T-helper 2 cell (primary cell): ENCODE data around the gene TTLL7.

Source experiments
- DNase-seq, 5 experiments: peaks; one replicate each; pipeline versions ENCODE4 v3.0.0 to v3.0.0-alpha.2; 2012 to 2022

Gene TTLL7

DNA sequence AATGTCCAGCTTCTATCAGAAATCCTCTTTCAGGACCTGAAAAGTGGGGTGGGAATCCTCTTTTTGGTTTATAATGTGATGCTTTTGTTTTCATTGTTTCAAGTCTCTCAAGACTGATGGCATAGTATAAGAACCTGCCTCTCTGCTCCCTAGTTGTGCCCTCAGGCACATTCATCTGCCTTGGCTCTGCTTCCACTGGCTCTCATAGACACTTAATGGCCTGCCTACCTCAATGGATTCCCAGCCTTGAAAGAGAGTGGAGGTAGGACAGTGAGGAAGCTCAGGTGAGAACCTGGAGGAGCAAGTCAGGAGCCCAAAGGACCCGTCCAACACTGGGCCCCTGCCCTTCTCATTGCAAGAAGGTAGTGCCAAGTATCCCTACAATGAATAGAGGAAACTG, 4.8 kb downstream of the TTLL7 start:
- no peak for DNase-seq

GRCh38 chr1:83990734-83991133, 8.2 kb downstream of the TTLL7 start:
- DNase-seq, result no peak

GRCh38 chr1:83985048-83985447, 13.9 kb downstream of the TTLL7 start:
- no peak for DNase-seq

DNA sequence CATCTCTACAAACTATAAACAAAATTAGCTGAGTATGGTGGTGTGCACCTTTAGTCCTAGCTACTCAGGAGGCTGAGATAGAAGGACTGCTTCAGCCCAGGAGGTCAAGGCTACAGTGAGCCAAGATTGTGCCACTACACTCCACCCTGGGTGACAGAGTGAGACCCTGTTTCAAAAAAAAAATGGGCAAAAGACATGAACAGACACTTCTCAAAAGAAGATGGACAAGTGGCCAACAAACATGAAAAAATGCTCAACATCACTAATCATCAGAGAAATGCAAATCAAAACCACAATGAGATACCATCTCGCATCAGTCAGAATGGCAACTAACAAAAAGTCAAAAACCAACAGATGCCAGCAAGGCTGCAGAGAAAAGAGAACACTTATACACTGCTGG, 15.0 kb downstream of the TTLL7 start:
- DNase-seq, result peak in 1 of 5 experiments; percentile 28

GRCh38 chr1:83978056-83978455, 20.9 kb downstream of the TTLL7 start:
- no peak for DNase-seq

DNA sequence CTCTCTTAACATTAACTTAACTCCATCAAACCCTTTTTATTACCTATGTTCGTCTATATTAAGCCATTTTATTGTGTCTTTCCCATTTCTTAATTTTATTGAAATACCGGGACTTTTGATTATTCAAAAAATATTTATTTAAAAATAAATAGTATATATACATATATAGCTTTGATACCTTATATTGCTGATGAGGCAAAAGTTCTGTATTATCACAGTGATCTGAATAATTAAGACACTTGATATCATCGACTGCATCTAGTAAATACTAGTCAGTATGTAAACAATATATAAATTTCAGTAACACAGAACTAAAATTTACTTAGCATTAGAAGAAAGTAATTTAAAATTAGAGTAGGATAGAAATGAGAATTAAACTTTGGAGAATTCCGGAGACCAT, 22.0 kb downstream of the TTLL7 start:
- no peak for DNase-seq

DNA sequence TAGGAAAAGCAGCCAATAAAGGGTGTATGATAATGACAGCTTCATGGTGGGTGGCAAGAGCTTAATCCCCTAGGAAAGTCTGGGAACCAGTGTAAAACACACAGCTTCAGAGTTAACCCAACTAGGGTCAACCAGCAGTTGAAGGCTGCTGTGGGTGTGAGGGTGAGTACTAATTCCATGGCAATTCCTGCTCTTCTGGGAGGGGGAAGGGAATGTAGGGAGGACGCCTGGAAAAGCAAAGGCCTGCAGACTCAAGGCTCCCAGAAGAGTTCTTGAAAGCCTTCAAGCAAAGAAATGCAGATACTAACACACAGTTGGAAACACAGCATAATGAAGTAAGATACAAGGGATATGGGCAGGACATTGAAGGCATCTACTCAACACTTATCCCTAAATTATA, 28.1 kb downstream of the TTLL7 start:
- no peak for DNase-seq

GRCh38 chr1:83970114-83970513, 28.8 kb downstream of the TTLL7 start:
- no peak for DNase-seq

- DNase-seq, result no peak
Measured at GRCh38 chr1:83967336-83967735, 31.6 kb downstream of the TTLL7 start.

DNA sequence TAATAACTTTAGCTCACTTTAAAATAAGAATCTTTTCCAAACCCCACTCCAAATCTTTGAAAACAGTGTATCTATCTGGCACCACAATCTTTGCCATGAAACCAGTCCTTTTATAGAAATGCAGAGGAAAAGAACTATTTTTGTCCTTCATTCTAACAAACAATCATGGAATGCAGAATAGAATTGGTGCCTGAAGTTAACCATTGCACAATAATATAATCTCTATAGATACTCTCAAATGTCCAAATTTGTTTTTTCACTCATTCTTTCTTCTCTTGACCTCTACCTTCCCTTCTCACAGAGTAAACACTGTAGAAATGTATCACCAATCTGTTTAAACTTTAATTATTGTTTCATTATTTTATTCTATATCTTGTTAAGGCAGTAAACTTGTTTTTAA, 34.8 kb downstream of the TTLL7 start:
- DNase-seq, result no peak

DNA sequence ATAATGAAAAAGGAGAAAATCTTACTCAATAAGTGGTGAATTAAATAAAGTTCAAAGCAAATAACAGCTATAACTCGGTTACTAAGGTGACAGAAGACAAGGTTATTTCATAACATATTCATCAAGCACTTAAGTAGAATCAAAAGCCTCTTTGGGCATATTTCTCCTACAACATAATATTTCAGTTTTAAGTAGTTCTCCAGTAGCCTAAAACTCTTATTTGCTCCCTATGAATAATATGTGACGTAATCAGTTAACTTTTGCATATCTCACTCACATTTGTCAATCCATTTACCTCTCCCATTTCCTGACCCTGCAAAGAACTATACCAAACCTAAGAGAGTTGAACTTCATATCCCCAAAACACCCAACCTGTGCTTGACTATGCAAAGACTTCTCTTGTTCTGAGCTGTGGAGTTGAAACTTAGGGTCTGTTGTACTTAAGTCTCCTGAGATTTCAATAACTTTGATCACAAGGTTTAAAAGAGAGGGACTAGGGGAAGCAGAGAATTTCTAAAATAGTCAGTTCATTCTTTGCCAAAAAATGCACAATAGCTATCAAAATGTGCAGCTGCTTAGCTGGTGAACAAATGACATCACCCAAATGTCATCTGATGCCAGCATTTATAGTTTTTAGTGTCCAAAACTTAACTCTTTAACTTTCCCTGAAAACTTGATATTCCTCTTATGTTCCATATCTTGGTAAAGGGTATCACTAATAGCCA, 37.2 kb downstream of the TTLL7 start:
- no peak for DNase-seq

DNA sequence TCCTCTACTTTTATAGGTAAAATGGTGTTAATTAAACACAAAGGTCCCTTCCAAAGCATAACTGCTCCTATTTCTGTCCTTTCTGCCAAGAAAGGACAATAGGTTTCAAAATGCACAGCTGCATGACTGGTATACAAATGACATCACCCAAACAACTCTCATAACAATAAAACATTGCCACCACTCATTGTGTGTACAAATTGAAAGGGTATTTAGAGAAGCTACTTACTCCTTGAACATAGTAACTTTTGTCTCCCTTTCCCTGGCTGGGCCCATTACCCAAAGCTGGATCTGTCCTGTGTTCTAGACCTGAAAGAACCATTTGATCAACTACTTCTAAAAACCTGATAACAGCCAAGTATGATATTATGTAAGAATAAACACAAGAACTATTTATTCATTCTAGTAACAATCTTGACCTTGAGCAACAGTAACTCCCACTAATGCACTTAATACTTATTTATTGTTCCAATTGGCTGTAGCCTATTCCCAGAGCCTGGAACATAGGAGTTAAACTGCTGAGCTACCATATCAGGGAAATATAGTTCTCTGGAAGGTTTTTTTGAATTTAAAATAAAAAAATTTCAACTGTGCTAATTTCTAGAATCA, 38.2 kb downstream of the TTLL7 start:
- no peak for DNase-seq

- no peak for DNase-seq
Measured at GRCh38 chr1:83959824-83960498, 39.0 kb downstream of the TTLL7 start.

- DNase-seq, result peak in 1 of 5 experiments; percentile 5
Measured at GRCh38 chr1:83958704-83959103, 40.2 kb downstream of the TTLL7 start.

DNA sequence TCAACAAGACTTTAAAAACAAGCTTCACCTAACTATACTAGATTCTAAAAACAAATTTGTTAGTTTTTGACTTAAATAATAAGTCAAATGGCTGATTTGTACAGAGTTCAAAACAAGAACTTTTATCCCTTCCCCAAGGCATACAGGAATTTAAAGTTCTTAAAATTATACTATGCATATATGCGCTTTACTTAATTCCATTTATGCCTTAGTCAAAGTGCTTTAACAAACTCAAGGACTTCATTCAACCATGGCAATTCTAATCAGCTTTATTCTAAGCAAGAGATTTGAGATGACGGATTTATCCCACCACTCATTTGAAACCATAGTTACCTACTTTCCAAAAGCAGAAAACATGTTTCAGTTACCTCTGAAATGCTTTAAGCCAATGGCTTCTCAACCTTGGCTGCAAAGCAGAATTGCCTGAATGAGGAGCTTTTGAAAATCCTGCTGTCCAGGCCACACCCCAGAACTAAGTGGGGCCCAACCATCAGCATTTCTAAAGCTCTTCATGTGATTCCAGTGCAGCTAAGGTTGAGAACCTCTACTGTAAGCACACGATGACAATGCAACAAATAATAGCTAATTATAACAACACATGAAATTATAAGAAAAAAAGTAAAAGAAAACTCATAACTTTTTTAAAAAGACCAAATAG, 44.6 kb downstream of the TTLL7 start:
- DNase-seq, result no peak

- DNase-seq, result no peak
Measured at GRCh38 chr1:83950106-83950661, 48.7 kb downstream of the TTLL7 start.

GRCh38 chr1:83942914-83943313, 56.0 kb downstream of the TTLL7 start:
- no peak for DNase-seq

DNA sequence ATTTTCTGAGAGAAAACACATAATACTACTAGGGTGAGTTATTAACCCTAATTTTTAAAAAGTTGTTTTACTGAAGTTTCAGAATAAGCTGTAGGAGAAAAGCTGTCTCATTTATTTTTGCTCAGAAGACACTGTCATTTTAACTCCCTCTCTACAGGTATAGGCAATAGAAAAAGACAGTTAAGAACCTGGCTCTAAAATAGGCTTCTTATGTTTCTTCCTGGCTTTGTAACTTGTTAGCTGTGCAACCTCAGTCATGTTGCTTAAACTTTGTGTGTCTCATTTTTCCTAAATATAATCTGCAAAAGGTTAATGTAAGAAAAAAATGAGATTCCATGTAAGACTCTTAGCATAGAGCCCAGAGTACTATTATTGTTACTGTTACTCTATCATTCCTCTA, 64.4 kb downstream of the TTLL7 start:
- no peak for DNase-seq

DNA sequence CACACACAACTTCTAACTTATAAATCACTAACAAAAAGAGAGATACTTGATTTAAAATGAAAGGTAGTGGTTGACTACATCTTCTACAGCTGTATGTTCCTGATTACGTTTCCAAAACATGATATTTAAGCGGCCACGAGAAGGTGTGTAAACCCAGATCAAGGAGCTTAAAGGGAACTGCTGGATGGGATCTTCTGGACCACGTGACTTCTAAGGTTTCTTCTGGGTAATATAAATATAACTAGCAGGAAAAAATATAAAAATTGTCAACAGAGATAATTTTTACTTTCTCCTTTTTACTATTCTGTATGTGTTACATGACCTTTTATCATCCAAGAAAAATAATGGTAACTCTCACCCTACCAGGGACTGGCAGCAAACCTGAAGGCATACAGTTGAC, 66.2 kb downstream of the TTLL7 start:
- no peak for DNase-seq

DNA sequence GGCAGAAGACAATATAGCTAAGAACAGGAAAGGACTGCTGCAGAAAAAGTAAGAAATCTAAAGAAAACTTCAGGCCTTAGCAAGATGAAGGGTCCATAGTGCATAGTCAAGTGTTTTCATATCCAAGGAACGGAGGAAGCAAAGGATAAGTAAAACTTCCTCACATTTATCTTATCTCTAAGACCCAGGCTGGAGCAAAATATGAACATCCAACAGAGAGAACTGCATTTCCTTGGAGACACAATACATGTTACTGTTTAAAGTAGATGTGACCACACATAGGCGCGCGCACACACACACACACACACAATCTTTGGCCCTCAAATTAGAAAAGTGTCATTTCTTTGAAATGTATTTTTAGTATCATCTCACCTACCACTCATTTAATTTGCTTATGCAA, 66.7 kb downstream of the TTLL7 start:
- no peak for DNase-seq

- peak in 2 of 5 experiments; percentile 1 to 58 for DNase-seq
Measured at GRCh38 chr1:83931658-83932253, 67.2 kb downstream of the TTLL7 start.

DNA sequence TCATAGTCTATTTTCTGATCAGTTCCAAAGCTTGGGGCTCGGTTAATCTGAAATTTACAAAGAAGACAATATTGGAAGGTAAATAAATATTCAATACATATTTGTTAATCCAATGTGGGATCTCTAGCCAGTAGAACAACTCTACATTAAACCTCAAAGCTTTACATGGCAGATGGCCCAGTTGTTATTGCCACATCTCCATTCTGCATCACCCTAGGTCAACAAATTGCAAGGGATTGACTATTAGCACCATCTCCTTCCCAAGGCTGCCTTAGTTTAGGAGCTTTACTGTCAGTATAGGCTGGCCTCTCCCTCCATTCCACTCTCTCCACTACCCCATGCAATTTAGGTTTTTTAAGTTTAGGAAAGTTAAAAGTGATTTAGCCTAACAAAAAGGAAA, 69.7 kb downstream of the TTLL7 start:
- no peak for DNase-seq

- no peak for DNase-seq
Measured at GRCh38 chr1:83928396-83928795, 70.5 kb downstream of the TTLL7 start.
